Subcutaneous adipose tissue (tissue), 4 donors: Measurements from ENCODE around the gene HRG. TPM values are rescaled to one million over a fixed set of nuclear protein-coding genes. Genes with fewer than 3 reads are reported as not detected.

Source experiments
- total RNA-seq, 4 donors: library from RNA; depleted of rRNA; stranded (reverse); fragments of >200 nt; gene quantifications; one replicate each; pipeline ENCODE4 v1.1.0, GENCODE V29; 2016
- TF ChIP-seq, protein P1 (sequence below): fragments of 450-650 bp; IDR thresholded peaks from one replicate; pipeline ENCODE4 v1.5.1; 2016; ENCODE audit warnings: low read depth, mild to moderate bottlenecking, control low read depth, antibody characterized with exemption, moderate library complexity

HRG gene
- total RNA-seq, 4 donors from 2014 or later: not detected

DNA sequence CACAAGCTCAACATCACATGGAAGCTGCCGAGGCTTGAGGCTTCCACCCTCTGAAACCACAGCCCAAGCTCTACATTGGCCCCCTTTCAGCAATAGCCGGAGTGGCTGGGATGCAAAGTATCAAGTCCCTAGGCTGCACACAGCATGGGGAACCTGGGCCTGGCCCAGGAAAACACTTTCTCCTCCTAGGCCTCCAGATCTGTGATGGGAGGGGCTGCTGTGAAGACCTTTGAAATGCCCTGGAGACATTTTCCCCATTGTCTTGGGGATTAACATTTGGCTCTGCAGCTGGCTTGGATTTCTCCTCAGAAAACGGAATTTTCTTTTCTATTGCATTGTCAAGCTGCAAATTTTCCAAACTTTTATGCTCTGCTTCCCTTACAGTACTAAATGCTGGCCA is 18.2 kb downstream of the HRG start:
- TF ChIP-seq, protein P1, sequence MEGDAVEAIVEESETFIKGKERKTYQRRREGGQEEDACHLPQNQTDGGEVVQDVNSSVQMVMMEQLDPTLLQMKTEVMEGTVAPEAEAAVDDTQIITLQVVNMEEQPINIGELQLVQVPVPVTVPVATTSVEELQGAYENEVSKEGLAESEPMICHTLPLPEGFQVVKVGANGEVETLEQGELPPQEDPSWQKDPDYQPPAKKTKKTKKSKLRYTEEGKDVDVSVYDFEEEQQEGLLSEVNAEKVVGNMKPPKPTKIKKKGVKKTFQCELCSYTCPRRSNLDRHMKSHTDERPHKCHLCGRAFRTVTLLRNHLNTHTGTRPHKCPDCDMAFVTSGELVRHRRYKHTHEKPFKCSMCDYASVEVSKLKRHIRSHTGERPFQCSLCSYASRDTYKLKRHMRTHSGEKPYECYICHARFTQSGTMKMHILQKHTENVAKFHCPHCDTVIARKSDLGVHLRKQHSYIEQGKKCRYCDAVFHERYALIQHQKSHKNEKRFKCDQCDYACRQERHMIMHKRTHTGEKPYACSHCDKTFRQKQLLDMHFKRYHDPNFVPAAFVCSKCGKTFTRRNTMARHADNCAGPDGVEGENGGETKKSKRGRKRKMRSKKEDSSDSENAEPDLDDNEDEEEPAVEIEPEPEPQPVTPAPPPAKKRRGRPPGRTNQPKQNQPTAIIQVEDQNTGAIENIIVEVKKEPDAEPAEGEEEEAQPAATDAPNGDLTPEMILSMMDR: no peak

DNA sequence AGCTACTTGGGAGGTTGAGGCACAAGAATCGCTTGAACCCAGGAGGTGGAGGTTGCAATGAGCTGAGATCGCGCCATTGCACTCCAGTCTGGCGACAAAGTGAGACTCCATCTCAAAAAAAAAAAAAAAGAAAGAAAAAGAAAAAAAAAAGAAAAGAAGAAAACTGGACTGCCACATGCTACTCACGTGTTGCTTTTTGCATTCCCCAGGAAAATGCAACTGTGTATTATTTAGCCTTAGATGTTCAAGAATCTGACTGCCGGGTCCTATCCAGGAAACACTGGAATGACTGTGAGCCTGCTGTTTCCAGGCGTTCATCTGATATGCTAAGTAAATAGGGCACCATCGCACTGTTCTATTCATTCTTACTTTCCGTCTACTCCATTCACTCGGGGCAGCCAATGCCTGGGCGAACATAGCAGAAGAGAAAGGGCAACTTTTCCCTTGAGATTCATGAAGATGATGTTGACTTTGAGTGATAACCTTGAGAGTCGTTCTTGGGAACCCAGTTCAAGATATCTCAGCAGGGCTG is 21.4 kb downstream of the HRG start:
- TF ChIP-seq, protein P1: no peak

DNA sequence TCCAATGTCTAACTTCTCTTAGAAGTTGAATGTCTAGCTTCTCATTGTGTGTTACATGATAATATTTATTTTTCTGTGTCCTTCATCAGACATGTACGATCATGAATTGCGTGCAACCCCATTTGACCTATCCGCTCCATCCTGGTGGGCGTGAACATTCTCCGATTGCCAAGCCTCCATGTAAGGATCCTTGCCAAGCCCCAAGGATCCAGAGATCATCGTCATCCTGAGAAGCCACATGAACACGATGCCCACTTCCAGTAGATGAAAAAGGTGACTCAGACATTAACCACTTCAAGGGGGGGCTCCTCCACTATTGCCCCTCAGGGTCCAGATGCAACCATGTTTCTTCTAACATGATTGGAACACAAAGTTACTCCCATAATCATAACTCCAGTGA is 25.9 kb downstream of the HRG start:
- TF ChIP-seq, protein P1: no peak

DNA sequence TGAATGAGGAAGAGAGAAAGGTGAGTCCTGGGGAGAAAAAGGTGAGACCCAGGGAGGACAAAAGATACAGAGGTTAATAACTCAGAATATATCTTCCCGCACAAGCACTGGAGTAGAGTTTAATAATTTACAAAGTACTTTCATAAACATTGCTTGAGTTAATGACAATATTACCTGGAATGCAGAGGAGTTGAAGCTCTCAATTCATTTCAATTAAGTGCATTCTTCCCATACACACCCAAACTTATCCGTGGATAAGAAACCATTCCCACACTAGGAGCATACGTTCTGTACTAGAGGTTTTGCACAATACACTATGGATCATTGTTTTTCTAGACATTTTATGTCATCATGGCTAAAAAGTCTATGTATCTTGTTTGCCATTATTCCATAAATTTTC is 28.0 kb downstream of the HRG start:
- TF ChIP-seq, protein P1: no peak

DNA sequence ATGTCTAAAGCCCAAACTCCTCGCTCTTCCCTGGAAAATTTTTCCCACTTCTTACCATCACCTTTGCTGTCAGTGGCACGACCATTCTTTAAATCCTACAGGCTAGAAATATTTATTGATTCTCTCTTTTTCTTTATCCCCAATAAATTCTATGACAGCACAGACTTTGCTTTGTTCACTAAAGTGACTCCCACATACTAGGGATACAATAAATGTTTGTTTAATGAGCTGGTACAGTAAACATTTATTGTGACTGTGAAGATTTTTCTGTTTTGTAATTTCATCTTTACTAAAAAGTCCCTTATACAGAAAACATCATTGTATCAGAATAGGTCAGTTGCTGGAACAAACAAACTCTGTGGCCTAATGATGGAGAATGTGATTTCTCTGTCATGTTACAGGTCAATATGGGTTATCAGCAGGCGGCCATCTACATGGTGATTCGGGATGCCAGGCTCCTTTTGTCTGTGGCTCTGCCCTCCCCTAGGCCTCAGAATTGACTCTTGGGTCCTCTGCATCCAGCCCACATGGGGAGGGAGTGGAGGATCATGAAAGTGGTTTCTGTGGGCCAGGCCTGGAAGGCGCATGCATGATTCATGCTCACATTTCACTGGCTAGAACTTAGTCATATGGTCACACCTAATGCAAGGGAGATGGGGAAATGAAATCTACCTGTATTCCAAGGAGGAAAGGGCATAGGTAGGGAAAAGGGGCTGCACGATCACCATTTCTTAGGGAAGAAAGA is 28.6 kb downstream of the HRG start:
- TF ChIP-seq, protein P1: no peak

DNA sequence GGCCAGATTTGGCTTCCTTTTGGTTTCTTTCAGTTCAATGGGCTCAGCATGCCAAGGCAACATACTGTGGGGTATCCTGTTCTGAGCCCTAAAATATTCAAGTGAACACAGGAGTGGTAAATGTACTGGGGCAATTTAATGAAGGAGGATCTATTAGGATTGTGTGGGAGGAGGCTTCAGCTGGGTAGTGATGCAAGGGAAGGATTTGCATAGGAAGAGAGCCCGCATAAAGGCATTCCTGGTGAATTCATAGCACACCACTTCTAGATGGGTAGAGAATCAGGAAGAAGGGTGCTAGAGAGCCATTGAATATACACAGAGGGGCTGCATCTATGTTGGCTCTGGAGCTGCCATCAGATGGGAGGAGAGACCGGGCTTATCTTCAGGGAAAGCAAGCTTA is 30.7 kb downstream of the HRG start:
- TF ChIP-seq, protein P1: no peak

DNA sequence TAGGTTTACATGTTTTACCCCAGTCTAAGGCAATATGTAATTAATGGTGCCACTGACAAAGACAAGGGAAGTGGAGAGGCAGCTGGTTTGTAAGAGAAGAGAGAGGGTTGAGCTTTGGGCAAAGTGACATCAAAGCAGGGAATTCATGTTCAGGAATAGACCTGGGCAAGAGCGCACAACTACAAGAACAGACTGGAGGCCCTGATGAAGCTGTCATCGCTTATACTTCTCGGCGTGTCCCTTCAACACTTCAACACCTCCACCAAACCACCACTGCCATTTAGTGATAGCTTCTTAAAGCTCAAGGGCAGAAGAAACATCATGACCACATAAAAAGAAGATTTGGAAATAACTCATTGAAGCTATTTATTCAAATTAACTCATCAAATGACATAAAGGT is 31.7 kb downstream of the HRG start:
- TF ChIP-seq, protein P1: no peak
